NCI-H82 treated with DMSO at 0.1 percent for 48 hours (cell line): Measurements from ENCODE around the gene SLC13A2.
A peak's percentile ranks its signal among the peaks of the same experiment; 100 is the strongest.

Experiments
- DNase-seq: peaks from one replicate; lab custom pipeline; 2025; ENCODE audit not compliant: unreplicated experiment; lab: John Stamatoyannopoulos, UW

The SLC13A2 gene

GRCh38 chr17:28470914-28471366 lies 2.5 kb upstream of the SLC13A2 start:
- no peak for DNase-seq

- DNase-seq = no peak
Measured at GRCh38 chr17:28471531-28472342, 1.7 kb upstream of the SLC13A2 start.

GRCh38 chr17:28472871-28473497 lies 460 bp upstream of the SLC13A2 start:
- no peak for DNase-seq

GRCh38 chr17:28474111-28474531 lies 677 bp downstream of the SLC13A2 start:
- DNase-seq = no peak

GRCh38 chr17:28475151-28475900 lies 1.9 kb downstream of the SLC13A2 start:
- DNase-seq = no peak

- DNase-seq = no peak
Measured at GRCh38 chr17:28476076-28476865, 2.8 kb downstream of the SLC13A2 start.

- DNase-seq = no peak
Measured at GRCh38 chr17:28477928-28478327, 4.5 kb downstream of the SLC13A2 start.

GRCh38 chr17:28478712-28479615 lies 5.5 kb downstream of the SLC13A2 start:
- DNase-seq = peak; percentile 94

GRCh38 chr17:28480278-28480677 lies 6.8 kb downstream of the SLC13A2 start:
- DNase-seq = no peak

GRCh38 chr17:28480799-28481571 lies 7.5 kb downstream of the SLC13A2 start:
- DNase-seq = no peak

- DNase-seq = no peak
Measured at GRCh38 chr17:28482551-28483199, 9.2 kb downstream of the SLC13A2 start.

GRCh38 chr17:28484296-28484695 lies 10.9 kb downstream of the SLC13A2 start:
- peak; percentile 28 for DNase-seq

- DNase-seq = no peak
Measured at GRCh38 chr17:28485049-28485448, 11.6 kb downstream of the SLC13A2 start.

- DNase-seq = no peak
Measured at GRCh38 chr17:28487881-28488532, 14.6 kb downstream of the SLC13A2 start.

GRCh38 chr17:28488533-28489276 lies 15.3 kb downstream of the SLC13A2 start:
- no peak for DNase-seq

GRCh38 chr17:28491286-28491685 lies 17.8 kb downstream of the SLC13A2 start:
- DNase-seq = no peak

GRCh38 chr17:28491860-28492259 lies 18.4 kb downstream of the SLC13A2 start:
- DNase-seq = no peak
